Liver (tissue), 9 donors: ENCODE measurements around the gene NEK10. TPM values are rescaled to one million over a fixed set of nuclear protein-coding genes. Genes with fewer than 3 reads are reported as not detected.

Experiments used
- DNase-seq: peaks from one replicate; pipeline ENCODE4 v3.0.0-alpha.2; 2017; ENCODE audit warnings: low spot score
- H3K27ac ChIP-seq, 2 donors: one replicate each; pipeline ENCODE4 v1.7.0; 2013; ENCODE audit warnings: inconsistent platforms in 2 of 2, low read length in 2 of 2, control low read depth in 1 of 2, low read depth in 1 of 2, mild to moderate bottlenecking in 1 of 2
- H3K27me3 ChIP-seq, 4 donors: one replicate each; pipeline versions ENCODE4 v1.6.1 to v1.7.0; 2013; ENCODE audit warnings: low read length in 3 of 4, inconsistent platforms in 1 of 4, mild to moderate bottlenecking in 1 of 4, moderate library complexity in 1 of 4; ENCODE audit not compliant: control insufficient read depth in 4 of 4, insufficient read depth in 4 of 4
- H3K36me3 ChIP-seq, 4 donors: one replicate each; pipeline versions ENCODE4 v1.6.1 to v1.7.0; 2013; ENCODE audit warnings: low read length in 3 of 4, mild to moderate bottlenecking in 3 of 4, low read depth in 1 of 4, moderate library complexity in 1 of 4; ENCODE audit not compliant: control insufficient read depth in 4 of 4, insufficient read depth in 3 of 4
- H3K4me1 ChIP-seq, 4 donors: one replicate each; pipeline versions ENCODE4 v1.6.1 to v1.7.0; 2013; ENCODE audit warnings: low read length in 3 of 4, mild to moderate bottlenecking in 3 of 4, moderate library complexity in 1 of 4; ENCODE audit not compliant: control insufficient read depth in 4 of 4, insufficient read depth in 4 of 4
- H3K4me3 ChIP-seq, 3 donors: one replicate each; pipeline versions ENCODE4 v1.6.1 to v1.7.0; 2013; ENCODE audit warnings: low read length in 3 of 3, control low read depth in 1 of 3, low read depth in 1 of 3, mild to moderate bottlenecking in 1 of 3
- H3K9ac ChIP-seq, 2 donors: one replicate each; pipeline ENCODE4 v1.7.0; 2013; ENCODE audit warnings: low read length in 2 of 2, mild to moderate bottlenecking in 2 of 2, moderate library complexity in 2 of 2, control low read depth in 1 of 2, low read depth in 1 of 2
- H3K9me3 ChIP-seq, 4 donors: one replicate each; pipeline versions ENCODE4 v1.6.1 to v1.7.0; 2013; ENCODE audit warnings: low read length in 3 of 4; ENCODE audit not compliant: control insufficient read depth in 4 of 4
- ATF3 ChIP-seq: IDR thresholded peaks from 2 replicates; pipeline ENCODE4 v1.6.1; 2016; ENCODE audit warnings: antibody characterized with exemption
- CTCF ChIP-seq: fragments of 150-350 bp; IDR thresholded peaks from 2 replicates; pipeline ENCODE4 v1.5.1; 2017; ENCODE audit warnings: improper control_type of control experiment, low read depth, low read length; ENCODE audit not compliant: missing input control
- EGR1 ChIP-seq, 2 donors: IDR thresholded peaks; 2 replicates each; pipeline ENCODE4 v1.6.1; 2016 to 2018; ENCODE audit warnings: antibody characterized with exemption in 2 of 2, low read depth in 2 of 2
- FOXA1 ChIP-seq: IDR thresholded peaks from 2 replicates; pipeline ENCODE4 v1.6.1; 2016; ENCODE audit warnings: antibody characterized with exemption
- FOXA2 ChIP-seq: IDR thresholded peaks from 2 replicates; pipeline ENCODE4 v1.6.1; 2016; ENCODE audit warnings: antibody characterized with exemption
- GABPA ChIP-seq, 2 donors: IDR thresholded peaks in 1 of 2; conservative IDR thresholded peaks in 1 of 2; 2 replicates each; pipeline ENCODE4 v1.6.1; 2016; ENCODE audit warnings: antibody characterized with exemption in 2 of 2, mild to moderate bottlenecking in 1 of 2, moderate library complexity in 1 of 2
- HNF4A ChIP-seq, 2 donors: conservative IDR thresholded peaks; 2 replicates each; pipeline ENCODE4 v1.6.1; 2016; ENCODE audit warnings: antibody characterized with exemption in 2 of 2, mild to moderate bottlenecking in 2 of 2
- HNF4G ChIP-seq: IDR thresholded peaks from 2 replicates; pipeline ENCODE4 v1.6.1; 2016; ENCODE audit warnings: antibody characterized with exemption
- JUND ChIP-seq, 2 donors: IDR thresholded peaks; 2 replicates each; pipeline ENCODE4 v1.6.1; 2016; ENCODE audit warnings: antibody characterized with exemption in 2 of 2
- MAX ChIP-seq: IDR thresholded peaks from 2 replicates; pipeline ENCODE4 v1.6.1; 2016; ENCODE audit warnings: antibody characterized with exemption
- NR2F2 ChIP-seq: IDR thresholded peaks from 2 replicates; pipeline ENCODE4 v1.6.1; 2016; ENCODE audit warnings: antibody characterized with exemption
- RAD21 ChIP-seq, 2 donors: IDR thresholded peaks; 2 replicates each; pipeline ENCODE4 v1.6.1; 2016; ENCODE audit warnings: antibody characterized with exemption in 2 of 2, mild to moderate bottlenecking in 2 of 2
- REST ChIP-seq: IDR thresholded peaks from 2 replicates; pipeline ENCODE4 v1.6.1; 2016; ENCODE audit warnings: antibody characterized with exemption, mild to moderate bottlenecking
- RXRA ChIP-seq, 2 donors: IDR thresholded peaks; 2 replicates each; pipeline ENCODE4 v1.6.1; 2017 to 2018; ENCODE audit warnings: antibody characterized with exemption in 2 of 2, mild to moderate bottlenecking in 1 of 2
- SP1 ChIP-seq: IDR thresholded peaks from 2 replicates; pipeline ENCODE4 v1.6.1; 2018; ENCODE audit warnings: antibody characterized with exemption, mild to moderate bottlenecking
- TAF1 ChIP-seq: conservative IDR thresholded peaks from 2 replicates; pipeline ENCODE4 v1.6.1; 2016; ENCODE audit warnings: antibody characterized with exemption, mild to moderate bottlenecking
- YY1 ChIP-seq: IDR thresholded peaks from 2 replicates; pipeline ENCODE4 v1.6.1; 2016; ENCODE audit warnings: antibody characterized with exemption, mild to moderate bottlenecking
- polyA plus RNA-seq, 2 donors: library from polyadenylated mRNA; stranded (reverse) in 1 of 2; unstranded in 1 of 2; fragments of 200-250 nt in 1 of 2; fragments of >200 nt in 1 of 2; fragmentation: Nextera tagmentation in 1 of 2; extraction: Ambion mirVana in 1 of 2; gene quantifications; one replicate each; pipeline versions ENCODE4 v1.2.1 to v1.2.3, GENCODE V29; 2013 to 2015
- total RNA-seq, 2 donors: library from RNA; depleted of rRNA; stranded (reverse); fragments of >200 nt; gene quantifications; one replicate each; pipeline ENCODE4 v1.2.3, GENCODE V29; 2014
- TF ChIP-seq, protein P1 (sequence below): IDR thresholded peaks from 2 replicates; pipeline ENCODE4 v1.6.1; 2016; ENCODE audit warnings: antibody characterized with exemption
- donor health status: healthy.
- donor health status: healthy.
- donor health status: healthy.
- donor health status: healthy.
- donor health status: healthy.

The NEK10 gene
- total and polyA plus RNA-seq, 4 donors = 0.23 to 2.1 (median 0.70) TPM; not detected in 1

DNA sequence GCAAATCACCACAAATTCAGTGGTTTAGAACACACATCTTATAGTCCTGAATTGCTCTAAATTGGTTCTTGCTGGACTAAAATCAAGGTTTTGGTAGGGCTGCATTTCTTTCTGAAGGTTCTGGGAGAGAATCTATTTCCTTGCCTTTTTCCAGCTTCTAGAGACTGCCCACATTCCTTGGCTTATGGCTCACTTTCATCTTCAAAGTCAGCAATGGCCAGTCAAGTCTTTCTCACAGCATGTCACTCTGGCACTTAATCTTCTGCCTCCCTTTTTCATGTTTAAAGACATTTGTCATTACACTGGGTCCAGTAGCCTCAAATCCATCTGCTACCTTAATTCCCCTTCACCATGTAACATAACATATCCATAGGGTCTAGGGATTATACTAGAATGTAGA lies 149.0 kb downstream of the NEK10 start:
- Histone ChIP-seq H3K9ac (no peak overlapping the region), H3K4me1 (no peaks in the 10 kb centered on the region), H3K4me3 (no peak overlapping the region), H3K36me3 (no peaks in the 10 kb centered on the region), H3K9me3 (no peaks in the 10 kb centered on the region), H3K27me3 (no peaks in the 10 kb centered on the region), H3K27ac (no peak overlapping the region)
- no peak for DNase-seq
- TF ChIP-seq RAD21 (IDR thresholded peaks at IDR 0.05) (no peak), CTCF (no peak), JUND (IDR thresholded peaks at IDR 0.05) (no peak), HNF4G (no peak), MAX (no peak), RXRA (IDR thresholded peaks at IDR 0.05) (no peak), ATF3 (no peak), YY1 (no peak), HNF4A (conservative IDR thresholded peaks at IDR 0.05) (no peak), REST (no peak), FOXA1 (no peak), NR2F2 (no peak), GABPA (IDR thresholded peaks at IDR 0.05 in 1 of 2, conservative IDR thresholded peaks at IDR 0.05 in 1 of 2) (no peak), SP1 (no peak), EGR1 (IDR thresholded peaks at IDR 0.05; ENCODE audit: low read depth in 2 of 2) (no peak), FOXA2 (no peak), TAF1 (no peak)
- TF ChIP-seq, protein P1, sequence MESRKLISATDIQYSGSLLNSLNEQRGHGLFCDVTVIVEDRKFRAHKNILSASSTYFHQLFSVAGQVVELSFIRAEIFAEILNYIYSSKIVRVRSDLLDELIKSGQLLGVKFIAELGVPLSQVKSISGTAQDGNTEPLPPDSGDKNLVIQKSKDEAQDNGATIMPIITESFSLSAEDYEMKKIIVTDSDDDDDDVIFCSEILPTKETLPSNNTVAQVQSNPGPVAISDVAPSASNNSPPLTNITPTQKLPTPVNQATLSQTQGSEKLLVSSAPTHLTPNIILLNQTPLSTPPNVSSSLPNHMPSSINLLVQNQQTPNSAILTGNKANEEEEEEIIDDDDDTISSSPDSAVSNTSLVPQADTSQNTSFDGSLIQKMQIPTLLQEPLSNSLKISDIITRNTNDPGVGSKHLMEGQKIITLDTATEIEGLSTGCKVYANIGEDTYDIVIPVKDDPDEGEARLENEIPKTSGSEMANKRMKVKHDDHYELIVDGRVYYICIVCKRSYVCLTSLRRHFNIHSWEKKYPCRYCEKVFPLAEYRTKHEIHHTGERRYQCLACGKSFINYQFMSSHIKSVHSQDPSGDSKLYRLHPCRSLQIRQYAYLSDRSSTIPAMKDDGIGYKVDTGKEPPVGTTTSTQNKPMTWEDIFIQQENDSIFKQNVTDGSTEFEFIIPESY = no peak
